NCI-H187 treated with DMSO at 0.1 percent for 48 hours (cell line): Measurements from ENCODE around the gene TENM3.
A peak's percentile ranks its signal among the peaks of the same experiment; 100 is the strongest.

Experiments
- DNase-seq: peaks from one replicate; lab custom pipeline; 2025; lab: John Stamatoyannopoulos, UW

Gene TENM3

GRCh38 chr4:182513587-182514291 is 270.5 kb downstream of the TENM3 start:
- DNase-seq = no peak

GRCh38 chr4:182518421-182518820 is 275.2 kb downstream of the TENM3 start:
- DNase-seq = no peak

- no peak for DNase-seq
Measured at GRCh38 chr4:182519528-182519927, 276.3 kb downstream of the TENM3 start.

- DNase-seq = no peak
Measured at GRCh38 chr4:182521011-182521410, 277.8 kb downstream of the TENM3 start.

- no peak for DNase-seq
Measured at GRCh38 chr4:182528819-182529218, 285.6 kb downstream of the TENM3 start.

GRCh38 chr4:182530451-182530850 is 287.2 kb downstream of the TENM3 start:
- no peak for DNase-seq

- no peak for DNase-seq
Measured at GRCh38 chr4:182531555-182532162, 288.5 kb downstream of the TENM3 start.

GRCh38 chr4:182532441-182532840 is 289.2 kb downstream of the TENM3 start:
- DNase-seq = no peak

- no peak for DNase-seq
Measured at GRCh38 chr4:182533964-182534363, 290.8 kb downstream of the TENM3 start.

- no peak for DNase-seq
Measured at GRCh38 chr4:182536221-182536811, 293.1 kb downstream of the TENM3 start.

GRCh38 chr4:182537031-182537795 is 294.0 kb downstream of the TENM3 start:
- no peak for DNase-seq

GRCh38 chr4:182538031-182538430 is 294.8 kb downstream of the TENM3 start:
- no peak for DNase-seq

GRCh38 chr4:182540496-182540895 is 297.3 kb downstream of the TENM3 start:
- no peak for DNase-seq

- DNase-seq = no peak
Measured at GRCh38 chr4:182547435-182547834, 304.2 kb downstream of the TENM3 start.

GRCh38 chr4:182548156-182548555 is 305.0 kb downstream of the TENM3 start:
- DNase-seq = no peak

- DNase-seq = no peak
Measured at GRCh38 chr4:182549356-182549755, 306.2 kb downstream of the TENM3 start.

GRCh38 chr4:182552948-182553347 is 309.7 kb downstream of the TENM3 start:
- no peak for DNase-seq

- DNase-seq = no peak
Measured at GRCh38 chr4:182553653-182554052, 310.5 kb downstream of the TENM3 start.

GRCh38 chr4:182554736-182555135 is 311.5 kb downstream of the TENM3 start:
- DNase-seq = no peak

- peak; percentile 39 for DNase-seq
Measured at GRCh38 chr4:182555997-182556418, 312.8 kb downstream of the TENM3 start.

GRCh38 chr4:182556580-182556979 is 313.4 kb downstream of the TENM3 start:
- peak; percentile 50 for DNase-seq

- DNase-seq = peak; percentile 52
Measured at GRCh38 chr4:182560358-182560757, 317.2 kb downstream of the TENM3 start.

GRCh38 chr4:182562350-182562749 is 319.1 kb downstream of the TENM3 start:
- no peak for DNase-seq
